CD4-positive, alpha-beta T cell treated with Interferon alpha-2 for 1 hour (primary cell): Measurements from ENCODE around the gene GRB10.

Experiments
- DNase-seq, 2 donors: peaks; one replicate each; pipeline ENCODE4 v3.0.0-alpha.2; 2020 to 2022

GRB10 gene

DNA sequence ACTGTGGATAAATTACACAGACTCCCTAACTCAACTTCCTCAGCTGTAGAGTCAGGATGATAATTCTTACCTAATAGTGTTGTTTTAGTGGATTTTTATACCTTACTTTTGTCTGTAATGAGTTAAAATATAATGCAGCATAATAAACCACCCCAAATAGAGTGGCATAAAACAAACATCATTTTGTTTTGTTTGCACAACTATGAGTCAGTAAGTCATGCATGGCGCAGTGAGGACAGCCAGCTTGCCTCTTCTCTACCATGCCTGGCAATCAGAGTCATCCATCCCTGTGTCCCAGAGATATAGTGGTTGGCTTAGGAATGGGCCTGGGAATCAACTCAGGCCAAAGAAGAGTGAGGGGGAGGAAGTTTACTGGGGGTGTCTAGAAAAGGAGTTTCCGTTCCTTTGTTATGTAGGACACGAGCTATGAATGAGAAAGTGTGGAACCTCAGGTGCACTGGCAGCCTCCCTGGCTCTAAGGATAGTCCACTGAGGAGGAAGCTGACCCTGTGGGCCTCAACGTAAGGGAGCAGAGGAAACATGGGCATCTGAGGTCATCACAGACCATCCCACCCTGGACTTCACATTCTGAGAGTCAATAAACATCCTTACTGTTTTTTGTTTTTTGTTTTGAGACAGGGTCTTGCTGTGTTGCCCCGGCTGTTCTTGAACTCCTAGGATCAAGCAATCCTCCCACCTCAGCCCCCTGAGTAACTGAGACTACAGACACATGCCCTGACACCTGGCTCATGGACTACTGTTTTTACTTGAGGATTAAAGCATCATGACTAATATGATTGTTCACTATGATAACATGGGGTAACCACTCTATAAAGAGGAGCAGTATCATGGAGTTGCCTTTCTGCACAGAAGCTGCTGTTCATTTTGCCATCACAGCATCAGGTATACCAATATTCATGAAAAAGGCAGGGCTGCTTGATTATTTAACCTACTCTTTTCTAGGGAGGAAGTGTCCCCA, 21.0 kb upstream of the GRB10 start:
- DNase-seq = no peak

GRCh38 chr7:50801907-50802306, 19.2 kb upstream of the GRB10 start:
- no peak for DNase-seq

DNA sequence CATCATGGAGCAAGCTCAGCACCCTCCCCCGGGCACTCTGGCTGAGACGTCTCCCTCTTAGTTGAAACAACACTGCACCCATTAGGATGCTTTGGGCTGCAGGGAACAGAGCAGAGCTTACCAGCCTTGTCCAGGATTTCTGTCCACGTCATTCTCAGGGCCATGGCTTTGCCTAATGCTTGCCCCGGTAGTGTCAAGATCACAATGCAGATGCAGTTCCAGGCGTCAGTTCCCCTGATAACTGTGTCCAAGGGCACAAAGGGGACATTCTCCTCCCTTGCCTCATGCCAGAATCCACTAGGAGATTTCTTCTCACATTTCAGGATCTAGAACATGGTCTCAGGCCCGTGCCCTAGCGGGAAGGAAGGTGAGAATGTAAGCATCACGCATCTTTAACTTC, 17.2 kb upstream of the GRB10 start:
- DNase-seq = no peak

DNA sequence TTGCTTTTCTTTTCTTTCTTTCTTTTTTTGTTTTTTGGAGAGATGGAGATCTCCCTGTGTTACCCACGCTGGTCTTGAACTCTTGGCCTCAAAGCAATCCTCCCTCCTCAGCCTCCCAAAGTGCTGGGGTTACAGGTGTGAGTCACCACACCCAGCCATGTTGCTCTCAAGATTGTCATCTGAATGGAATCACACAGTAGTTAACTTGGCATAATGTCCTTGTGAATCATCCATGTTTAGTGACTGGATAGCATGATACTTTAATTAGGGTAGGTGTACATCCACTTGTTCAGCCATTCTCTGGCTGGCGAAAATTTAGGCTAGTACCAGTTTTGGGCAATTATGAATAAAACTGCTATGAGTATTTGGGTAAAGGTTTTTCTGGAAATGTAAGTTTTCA, 15.4 kb upstream of the GRB10 start:
- no peak for DNase-seq

DNA sequence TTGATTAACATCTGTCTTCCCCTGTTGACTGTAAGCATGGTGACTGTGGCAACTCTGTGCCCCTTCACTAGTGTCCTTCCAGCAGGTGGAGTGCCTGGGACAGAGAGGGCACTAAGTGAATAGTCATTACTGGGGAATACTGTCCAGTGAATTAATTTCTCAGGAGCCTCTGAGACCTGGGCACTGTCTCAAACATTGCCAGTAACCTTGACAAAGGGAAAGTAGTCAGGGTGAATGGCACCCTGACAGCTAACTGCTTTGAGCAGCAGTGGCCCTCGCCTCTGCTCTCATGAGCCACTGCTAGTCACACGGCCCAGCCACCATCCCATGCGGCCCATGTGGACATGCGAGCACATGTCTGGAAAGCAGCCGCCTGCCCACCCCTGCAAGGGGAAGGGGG, 13.1 kb upstream of the GRB10 start:
- no peak for DNase-seq

GRCh38 chr7:50795253-50795652, 12.6 kb upstream of the GRB10 start:
- no peak for DNase-seq

GRCh38 chr7:50793947-50794570, 11.4 kb upstream of the GRB10 start:
- no peak for DNase-seq

DNA sequence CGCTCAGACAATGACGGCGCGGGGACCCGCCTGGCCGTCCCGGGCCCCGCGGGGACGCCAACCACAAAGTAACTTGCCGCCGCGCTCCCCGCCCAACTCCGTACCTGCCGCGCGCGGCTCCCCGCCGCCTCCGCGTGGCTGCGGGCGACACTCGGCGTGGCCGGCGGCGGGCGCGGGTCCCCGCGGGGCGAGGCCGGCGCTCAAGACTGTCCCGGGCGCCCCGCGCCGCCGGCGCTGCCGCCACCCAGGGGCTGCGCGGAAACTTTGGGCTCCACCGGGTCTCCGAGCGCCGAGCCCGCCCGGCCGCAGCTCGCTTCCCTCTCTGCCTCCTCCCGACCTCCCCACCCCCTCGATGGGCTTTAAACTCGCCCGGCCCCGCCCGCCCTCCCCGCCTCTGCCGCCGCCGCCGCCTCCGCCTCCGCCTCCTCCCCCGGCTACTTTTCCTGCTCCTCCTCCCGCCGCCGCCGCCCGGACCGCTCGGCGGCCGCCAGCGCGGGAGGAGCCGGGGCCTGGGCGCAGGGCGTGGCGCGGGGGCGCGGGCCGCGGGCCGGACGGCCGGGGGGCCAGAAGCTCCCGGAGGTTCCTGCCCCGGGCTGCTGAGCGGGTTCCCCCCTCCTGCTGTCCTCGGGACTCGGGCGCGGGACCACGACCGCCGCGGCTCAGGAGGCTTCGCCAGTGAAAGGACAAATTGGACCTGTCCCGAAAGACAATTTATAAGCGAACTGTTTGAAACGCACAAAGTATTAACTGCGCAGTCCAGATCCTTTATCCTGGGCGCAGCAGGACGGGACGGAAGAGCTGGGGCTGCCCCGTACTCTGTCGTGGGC, 10.6 kb upstream of the GRB10 start:
- peak; percentile 16 to 41 for DNase-seq

- DNase-seq = no peak
Observed at GRCh38 chr7:50792342-50793119, 9.8 kb upstream of the GRB10 start.

DNA sequence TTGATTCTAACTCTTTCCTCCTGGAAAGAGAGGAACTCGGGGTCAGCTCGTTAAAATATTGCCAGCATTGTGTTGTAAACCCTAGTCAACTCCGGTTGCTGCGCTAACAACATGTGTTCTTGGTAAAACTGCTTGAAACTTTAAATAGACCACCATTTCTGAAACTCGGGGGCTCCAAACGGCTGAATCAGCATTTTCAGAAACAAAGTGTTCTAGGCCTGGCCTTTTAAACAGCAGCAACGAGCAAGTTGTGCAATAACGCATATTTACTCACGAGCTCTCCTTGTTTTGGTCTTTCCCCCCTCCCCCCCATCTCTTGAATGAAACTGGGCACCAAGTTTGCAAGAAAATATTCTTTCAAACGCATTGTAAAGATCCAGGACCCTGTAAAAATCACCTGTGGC, 9.2 kb upstream of the GRB10 start:
- no peak for DNase-seq

GRCh38 chr7:50791363-50791937, 8.8 kb upstream of the GRB10 start:
- no peak for DNase-seq

- no peak for DNase-seq
Observed at GRCh38 chr7:50790381-50790780, 7.7 kb upstream of the GRB10 start.

- no peak for DNase-seq
Observed at GRCh38 chr7:50788382-50788781, 5.7 kb upstream of the GRB10 start.

- no peak for DNase-seq
Observed at GRCh38 chr7:50787825-50788224, 5.1 kb upstream of the GRB10 start.

DNA sequence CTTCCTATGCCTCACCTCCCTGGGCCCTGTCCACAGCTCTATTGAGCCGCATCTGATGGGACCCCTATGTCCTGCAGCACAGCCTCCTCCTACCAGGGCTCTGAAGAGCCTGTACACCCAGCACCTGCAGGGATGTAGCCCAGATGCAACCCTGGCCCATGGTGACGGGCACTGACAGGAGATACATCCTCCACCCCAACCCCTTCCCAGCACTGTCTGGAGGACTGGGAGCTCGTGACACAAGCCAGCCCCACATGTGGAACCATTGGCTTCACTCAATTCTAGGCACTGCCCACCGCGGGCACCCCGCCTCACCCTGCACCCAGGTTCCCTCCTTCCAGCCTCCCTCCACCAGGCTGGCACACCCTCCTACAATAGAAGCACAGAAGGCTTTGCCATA, 2.6 kb upstream of the GRB10 start:
- DNase-seq = no peak

DNA sequence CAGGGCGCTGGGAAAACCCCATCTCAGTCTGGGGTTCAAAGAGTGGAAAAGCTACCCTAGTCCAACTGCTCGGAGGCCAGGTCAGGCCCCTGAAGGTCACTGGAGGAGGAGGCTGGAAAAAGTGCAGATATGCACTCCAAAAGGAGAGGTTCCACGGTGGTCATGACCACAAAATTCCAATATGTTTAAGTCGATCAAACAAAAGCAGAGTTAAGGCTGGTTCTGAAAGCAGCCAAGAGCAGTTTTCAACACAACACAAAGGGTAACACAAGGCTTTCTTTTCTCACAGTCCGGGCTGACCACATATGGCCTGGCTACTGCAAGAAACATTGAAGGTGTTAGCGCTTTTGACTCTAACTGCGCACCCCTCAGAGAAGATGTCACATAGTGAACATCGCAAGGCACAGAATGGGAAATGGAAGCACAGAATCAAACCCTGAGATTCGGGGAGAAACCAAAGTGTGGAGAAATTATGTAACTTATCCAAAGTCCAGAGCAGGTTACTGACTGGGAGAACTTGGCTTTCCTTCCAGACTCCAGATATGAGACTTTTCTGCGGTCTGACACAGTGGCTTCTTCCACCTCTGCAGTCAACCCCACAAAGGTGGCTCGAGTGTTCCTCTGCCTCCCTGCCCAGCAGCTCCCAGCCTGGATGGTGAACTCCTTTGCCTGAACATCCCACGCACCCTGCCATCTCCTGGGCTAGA, 1.3 kb upstream of the GRB10 start:
- no peak for DNase-seq

DNA sequence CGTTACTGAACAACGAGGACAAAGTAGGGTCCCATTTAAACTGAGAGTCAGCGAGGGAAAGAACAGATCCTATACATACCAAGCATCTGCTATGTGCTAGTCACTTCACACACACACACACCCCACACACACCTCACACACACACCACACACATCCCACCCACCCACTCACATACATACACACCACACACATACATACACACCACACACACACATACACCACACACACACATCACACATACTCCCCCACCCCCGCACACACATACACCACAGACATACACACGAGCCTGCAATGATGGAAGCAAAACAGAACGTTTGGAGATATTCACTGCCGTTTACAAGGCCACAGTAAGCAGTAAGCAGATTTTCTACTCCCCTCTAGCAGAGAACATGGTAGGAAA, 607 bp upstream of the GRB10 start:
- no peak for DNase-seq

- peak; percentile 28 to 29 for DNase-seq
Observed at GRCh38 chr7:50781381-50782293, 1.1 kb downstream of the GRB10 start.

GRCh38 chr7:50780436-50780835, 2.3 kb downstream of the GRB10 start:
- DNase-seq = no peak

GRCh38 chr7:50779427-50779826, 3.3 kb downstream of the GRB10 start:
- no peak for DNase-seq
